ENCODE results near the gene CSF3. TPM values are rescaled to one million over a fixed set of nuclear protein-coding genes. Genes with fewer than 3 reads are reported as not detected.
A peak's percentile ranks its signal among the peaks of the same experiment; 100 is the strongest.

Gene CSF3
- total RNA-seq, 1 experiment from 2014 or later, result not detected

DNA sequence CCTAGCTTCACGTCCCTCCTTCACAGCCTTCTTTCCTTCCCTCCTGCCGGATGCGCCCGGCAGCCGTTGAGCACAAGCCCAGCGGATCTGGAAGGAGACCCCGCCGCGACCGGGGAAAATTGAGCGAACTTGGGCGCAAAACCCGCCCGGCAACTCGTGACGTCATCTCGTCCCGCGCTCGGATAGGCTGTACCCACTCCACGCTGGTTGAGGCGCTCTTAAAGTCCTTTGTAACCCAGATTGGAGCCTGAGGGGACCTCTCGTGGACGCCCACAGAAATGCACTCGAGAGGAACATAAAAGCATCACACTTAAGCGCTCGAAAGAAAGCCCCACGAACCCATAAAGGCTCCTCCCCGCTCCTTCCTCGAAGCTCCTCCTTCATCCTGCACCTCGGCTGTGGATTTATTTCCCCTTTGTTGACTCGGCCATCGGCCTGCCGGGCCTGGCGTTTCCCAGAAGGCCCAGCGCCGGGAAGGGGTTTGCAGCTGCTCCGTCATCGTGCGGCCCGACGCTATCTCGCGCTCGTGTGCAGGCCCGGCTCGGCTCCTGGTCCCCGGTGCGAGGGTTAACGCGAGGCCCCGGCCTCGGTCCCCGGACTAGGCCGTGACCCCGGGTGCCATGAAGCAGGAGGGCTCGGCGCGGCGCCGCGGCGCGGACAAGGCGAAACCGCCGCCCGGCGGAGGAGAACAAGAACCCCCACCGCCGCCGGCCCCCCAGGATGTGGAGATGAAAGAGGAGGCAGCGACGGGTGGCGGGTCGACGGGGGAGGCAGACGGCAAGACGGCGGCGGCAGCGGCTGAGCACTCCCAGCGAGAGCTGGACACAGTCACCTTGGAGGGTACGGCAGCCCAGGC lies 34.7 kb upstream of the CSF3 start, which contains the start of gene PSMD3 (continued):
- TF ChIP-seq, protein P1, sequence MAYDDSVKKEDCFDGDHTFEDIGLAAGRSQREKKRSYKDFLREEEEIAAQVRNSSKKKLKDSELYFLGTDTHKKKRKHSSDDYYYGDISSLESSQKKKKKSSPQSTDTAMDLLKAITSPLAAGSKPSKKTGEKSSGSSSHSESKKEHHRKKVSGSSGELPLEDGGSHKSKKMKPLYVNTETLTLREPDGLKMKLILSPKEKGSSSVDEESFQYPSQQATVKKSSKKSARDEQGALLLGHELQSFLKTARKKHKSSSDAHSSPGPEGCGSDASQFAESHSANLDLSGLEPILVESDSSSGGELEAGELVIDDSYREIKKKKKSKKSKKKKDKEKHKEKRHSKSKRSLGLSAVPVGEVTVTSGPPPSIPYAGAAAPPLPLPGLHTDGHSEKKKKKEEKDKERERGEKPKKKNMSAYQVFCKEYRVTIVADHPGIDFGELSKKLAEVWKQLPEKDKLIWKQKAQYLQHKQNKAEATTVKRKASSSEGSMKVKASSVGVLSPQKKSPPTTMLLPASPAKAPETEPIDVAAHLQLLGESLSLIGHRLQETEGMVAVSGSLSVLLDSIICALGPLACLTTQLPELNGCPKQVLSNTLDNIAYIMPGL (CRISPR knock-in tag; IDR thresholded peaks at IDR 0.05), result peak; percentile 99
- TF ChIP-seq ZNF232 (CRISPR knock-in tag; IDR thresholded peaks at IDR 0.05), result no peak
- TF ChIP-seq, protein P2, sequence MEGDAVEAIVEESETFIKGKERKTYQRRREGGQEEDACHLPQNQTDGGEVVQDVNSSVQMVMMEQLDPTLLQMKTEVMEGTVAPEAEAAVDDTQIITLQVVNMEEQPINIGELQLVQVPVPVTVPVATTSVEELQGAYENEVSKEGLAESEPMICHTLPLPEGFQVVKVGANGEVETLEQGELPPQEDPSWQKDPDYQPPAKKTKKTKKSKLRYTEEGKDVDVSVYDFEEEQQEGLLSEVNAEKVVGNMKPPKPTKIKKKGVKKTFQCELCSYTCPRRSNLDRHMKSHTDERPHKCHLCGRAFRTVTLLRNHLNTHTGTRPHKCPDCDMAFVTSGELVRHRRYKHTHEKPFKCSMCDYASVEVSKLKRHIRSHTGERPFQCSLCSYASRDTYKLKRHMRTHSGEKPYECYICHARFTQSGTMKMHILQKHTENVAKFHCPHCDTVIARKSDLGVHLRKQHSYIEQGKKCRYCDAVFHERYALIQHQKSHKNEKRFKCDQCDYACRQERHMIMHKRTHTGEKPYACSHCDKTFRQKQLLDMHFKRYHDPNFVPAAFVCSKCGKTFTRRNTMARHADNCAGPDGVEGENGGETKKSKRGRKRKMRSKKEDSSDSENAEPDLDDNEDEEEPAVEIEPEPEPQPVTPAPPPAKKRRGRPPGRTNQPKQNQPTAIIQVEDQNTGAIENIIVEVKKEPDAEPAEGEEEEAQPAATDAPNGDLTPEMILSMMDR (IDR thresholded peaks at IDR 0.05), result peak; percentile 52
- TF ChIP-seq, protein P3, sequence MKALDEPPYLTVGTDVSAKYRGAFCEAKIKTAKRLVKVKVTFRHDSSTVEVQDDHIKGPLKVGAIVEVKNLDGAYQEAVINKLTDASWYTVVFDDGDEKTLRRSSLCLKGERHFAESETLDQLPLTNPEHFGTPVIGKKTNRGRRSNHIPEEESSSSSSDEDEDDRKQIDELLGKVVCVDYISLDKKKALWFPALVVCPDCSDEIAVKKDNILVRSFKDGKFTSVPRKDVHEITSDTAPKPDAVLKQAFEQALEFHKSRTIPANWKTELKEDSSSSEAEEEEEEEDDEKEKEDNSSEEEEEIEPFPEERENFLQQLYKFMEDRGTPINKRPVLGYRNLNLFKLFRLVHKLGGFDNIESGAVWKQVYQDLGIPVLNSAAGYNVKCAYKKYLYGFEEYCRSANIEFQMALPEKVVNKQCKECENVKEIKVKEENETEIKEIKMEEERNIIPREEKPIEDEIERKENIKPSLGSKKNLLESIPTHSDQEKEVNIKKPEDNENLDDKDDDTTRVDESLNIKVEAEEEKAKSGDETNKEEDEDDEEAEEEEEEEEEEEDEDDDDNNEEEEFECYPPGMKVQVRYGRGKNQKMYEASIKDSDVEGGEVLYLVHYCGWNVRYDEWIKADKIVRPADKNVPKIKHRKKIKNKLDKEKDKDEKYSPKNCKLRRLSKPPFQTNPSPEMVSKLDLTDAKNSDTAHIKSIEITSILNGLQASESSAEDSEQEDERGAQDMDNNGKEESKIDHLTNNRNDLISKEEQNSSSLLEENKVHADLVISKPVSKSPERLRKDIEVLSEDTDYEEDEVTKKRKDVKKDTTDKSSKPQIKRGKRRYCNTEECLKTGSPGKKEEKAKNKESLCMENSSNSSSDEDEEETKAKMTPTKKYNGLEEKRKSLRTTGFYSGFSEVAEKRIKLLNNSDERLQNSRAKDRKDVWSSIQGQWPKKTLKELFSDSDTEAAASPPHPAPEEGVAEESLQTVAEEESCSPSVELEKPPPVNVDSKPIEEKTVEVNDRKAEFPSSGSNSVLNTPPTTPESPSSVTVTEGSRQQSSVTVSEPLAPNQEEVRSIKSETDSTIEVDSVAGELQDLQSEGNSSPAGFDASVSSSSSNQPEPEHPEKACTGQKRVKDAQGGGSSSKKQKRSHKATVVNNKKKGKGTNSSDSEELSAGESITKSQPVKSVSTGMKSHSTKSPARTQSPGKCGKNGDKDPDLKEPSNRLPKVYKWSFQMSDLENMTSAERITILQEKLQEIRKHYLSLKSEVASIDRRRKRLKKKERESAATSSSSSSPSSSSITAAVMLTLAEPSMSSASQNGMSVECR (CRISPR knock-in tag; IDR thresholded peaks at IDR 0.05; ENCODE audit: borderline replicate concordance), result peak; percentile 91
- TF ChIP-seq CREM (CRISPR knock-in tag; IDR thresholded peaks at IDR 0.05), result peak; percentile 92
- TF ChIP-seq, protein P4, sequence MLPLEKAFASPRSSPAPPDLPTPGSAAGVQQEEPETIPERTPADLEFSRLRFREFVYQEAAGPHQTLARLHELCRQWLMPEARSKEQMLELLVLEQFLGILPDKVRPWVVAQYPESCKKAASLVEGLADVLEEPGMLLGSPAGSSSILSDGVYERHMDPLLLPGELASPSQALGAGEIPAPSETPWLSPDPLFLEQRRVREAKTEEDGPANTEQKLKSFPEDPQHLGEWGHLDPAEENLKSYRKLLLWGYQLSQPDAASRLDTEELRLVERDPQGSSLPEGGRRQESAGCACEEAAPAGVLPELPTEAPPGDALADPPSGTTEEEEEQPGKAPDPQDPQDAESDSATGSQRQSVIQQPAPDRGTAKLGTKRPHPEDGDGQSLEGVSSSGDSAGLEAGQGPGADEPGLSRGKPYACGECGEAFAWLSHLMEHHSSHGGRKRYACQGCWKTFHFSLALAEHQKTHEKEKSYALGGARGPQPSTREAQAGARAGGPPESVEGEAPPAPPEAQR (CRISPR knock-in tag; IDR thresholded peaks at IDR 0.05), result no peak
- TF ChIP-seq ESRRA (CRISPR knock-in tag; IDR thresholded peaks at IDR 0.05; ENCODE audit: borderline replicate concordance), result peak; percentile 62; the same call in 1 of the 2 replicates
- TF ChIP-seq TEAD1 (CRISPR knock-in tag; IDR thresholded peaks at IDR 0.05), result no peak; the same call in 1 of the 2 replicates
- TF ChIP-seq, protein P5, sequence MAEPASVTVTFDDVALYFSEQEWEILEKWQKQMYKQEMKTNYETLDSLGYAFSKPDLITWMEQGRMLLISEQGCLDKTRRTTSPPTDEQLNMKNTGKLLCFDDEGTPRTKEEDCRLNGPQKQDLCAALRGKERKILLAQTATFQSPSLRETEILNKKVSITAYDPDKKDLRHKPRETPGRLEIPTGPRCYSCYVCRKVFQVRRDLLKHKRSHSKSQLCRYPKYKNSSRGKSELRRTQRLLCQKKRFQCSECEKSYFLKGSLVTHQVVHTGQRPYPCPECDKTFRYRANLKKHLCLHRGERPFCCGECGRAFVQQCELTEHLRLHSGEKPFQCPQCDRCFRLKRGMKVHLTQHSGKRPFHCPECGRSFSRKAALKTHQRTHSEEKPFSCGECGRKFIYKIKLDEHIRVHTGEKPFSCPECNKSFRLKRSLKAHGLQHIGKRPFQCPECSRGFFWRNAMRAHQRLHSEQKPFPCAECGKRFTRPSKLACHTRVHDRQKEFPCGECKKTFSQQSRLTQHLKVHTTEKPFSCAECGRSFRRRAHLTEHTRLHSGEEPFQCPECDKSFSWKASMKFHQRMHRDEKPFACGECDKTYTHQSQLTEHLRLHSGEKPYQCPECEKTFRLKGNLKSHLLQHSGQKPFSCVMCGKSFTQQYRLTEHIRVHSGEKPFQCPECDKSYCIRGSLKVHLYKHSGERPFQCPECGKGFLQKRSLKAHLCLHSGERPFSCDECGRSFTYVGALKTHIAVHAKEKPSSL (CRISPR knock-in tag; conservative IDR thresholded peaks at IDR 0.05), result no peak
- TF ChIP-seq TEAD4 (CRISPR knock-in tag; IDR thresholded peaks at IDR 0.05), result peak; percentile 78; the same call in 1 of the 2 replicates
- TF ChIP-seq, protein P6, sequence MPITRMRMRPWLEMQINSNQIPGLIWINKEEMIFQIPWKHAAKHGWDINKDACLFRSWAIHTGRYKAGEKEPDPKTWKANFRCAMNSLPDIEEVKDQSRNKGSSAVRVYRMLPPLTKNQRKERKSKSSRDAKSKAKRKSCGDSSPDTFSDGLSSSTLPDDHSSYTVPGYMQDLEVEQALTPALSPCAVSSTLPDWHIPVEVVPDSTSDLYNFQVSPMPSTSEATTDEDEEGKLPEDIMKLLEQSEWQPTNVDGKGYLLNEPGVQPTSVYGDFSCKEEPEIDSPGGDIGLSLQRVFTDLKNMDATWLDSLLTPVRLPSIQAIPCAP (CRISPR knock-in tag; IDR thresholded peaks at IDR 0.05), result peak; percentile 56; the same call in 1 of the 2 replicates
- peak; percentile 70; the same call in 1 of the 2 replicates for TF ChIP-seq ZNF121 (CRISPR knock-in tag; IDR thresholded peaks at IDR 0.05)
- TF ChIP-seq, protein P7, sequence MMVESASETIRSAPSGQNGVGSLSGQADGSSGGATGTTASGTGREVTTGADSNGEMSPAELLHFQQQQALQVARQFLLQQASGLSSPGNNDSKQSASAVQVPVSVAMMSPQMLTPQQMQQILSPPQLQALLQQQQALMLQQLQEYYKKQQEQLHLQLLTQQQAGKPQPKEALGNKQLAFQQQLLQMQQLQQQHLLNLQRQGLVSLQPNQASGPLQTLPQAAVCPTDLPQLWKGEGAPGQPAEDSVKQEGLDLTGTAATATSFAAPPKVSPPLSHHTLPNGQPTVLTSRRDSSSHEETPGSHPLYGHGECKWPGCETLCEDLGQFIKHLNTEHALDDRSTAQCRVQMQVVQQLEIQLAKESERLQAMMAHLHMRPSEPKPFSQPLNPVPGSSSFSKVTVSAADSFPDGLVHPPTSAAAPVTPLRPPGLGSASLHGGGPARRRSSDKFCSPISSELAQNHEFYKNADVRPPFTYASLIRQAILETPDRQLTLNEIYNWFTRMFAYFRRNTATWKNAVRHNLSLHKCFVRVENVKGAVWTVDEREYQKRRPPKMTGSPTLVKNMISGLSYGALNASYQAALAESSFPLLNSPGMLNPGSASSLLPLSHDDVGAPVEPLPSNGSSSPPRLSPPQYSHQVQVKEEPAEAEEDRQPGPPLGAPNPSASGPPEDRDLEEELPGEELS (CRISPR knock-in tag; IDR thresholded peaks at IDR 0.05), result peak; percentile 91
- TF ChIP-seq CBFB (CRISPR knock-in tag; IDR thresholded peaks at IDR 0.05; ENCODE audit: low read depth), result no peak; the same call in 1 of the 2 replicates
- peak; percentile 18; the same call in 1 of the 2 replicates for TF ChIP-seq ETV6 (CRISPR knock-in tag; IDR thresholded peaks at IDR 0.05)
- TF ChIP-seq ELF4 (CRISPR knock-in tag; IDR thresholded peaks at IDR 0.05; ENCODE audit: low read depth), result peak; percentile 92; the same call in 1 of the 2 replicates
- TF ChIP-seq, protein P8, sequence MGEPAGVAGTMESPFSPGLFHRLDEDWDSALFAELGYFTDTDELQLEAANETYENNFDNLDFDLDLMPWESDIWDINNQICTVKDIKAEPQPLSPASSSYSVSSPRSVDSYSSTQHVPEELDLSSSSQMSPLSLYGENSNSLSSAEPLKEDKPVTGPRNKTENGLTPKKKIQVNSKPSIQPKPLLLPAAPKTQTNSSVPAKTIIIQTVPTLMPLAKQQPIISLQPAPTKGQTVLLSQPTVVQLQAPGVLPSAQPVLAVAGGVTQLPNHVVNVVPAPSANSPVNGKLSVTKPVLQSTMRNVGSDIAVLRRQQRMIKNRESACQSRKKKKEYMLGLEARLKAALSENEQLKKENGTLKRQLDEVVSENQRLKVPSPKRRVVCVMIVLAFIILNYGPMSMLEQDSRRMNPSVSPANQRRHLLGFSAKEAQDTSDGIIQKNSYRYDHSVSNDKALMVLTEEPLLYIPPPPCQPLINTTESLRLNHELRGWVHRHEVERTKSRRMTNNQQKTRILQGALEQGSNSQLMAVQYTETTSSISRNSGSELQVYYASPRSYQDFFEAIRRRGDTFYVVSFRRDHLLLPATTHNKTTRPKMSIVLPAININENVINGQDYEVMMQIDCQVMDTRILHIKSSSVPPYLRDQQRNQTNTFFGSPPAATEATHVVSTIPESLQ (CRISPR knock-in tag; IDR thresholded peaks at IDR 0.05), result no peak
- TF ChIP-seq, protein P9, sequence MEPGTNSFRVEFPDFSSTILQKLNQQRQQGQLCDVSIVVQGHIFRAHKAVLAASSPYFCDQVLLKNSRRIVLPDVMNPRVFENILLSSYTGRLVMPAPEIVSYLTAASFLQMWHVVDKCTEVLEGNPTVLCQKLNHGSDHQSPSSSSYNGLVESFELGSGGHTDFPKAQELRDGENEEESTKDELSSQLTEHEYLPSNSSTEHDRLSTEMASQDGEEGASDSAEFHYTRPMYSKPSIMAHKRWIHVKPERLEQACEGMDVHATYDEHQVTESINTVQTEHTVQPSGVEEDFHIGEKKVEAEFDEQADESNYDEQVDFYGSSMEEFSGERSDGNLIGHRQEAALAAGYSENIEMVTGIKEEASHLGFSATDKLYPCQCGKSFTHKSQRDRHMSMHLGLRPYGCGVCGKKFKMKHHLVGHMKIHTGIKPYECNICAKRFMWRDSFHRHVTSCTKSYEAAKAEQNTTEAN (CRISPR knock-in tag; IDR thresholded peaks at IDR 0.05), result 0 out of 2 replicates have a peak, but pooled peaks have one; percentile 32
- no peak for TF ChIP-seq ZNF416 (CRISPR knock-in tag; IDR thresholded peaks at IDR 0.05)
